ENCODE results near the gene ETFA.

The ETFA gene

DNA sequence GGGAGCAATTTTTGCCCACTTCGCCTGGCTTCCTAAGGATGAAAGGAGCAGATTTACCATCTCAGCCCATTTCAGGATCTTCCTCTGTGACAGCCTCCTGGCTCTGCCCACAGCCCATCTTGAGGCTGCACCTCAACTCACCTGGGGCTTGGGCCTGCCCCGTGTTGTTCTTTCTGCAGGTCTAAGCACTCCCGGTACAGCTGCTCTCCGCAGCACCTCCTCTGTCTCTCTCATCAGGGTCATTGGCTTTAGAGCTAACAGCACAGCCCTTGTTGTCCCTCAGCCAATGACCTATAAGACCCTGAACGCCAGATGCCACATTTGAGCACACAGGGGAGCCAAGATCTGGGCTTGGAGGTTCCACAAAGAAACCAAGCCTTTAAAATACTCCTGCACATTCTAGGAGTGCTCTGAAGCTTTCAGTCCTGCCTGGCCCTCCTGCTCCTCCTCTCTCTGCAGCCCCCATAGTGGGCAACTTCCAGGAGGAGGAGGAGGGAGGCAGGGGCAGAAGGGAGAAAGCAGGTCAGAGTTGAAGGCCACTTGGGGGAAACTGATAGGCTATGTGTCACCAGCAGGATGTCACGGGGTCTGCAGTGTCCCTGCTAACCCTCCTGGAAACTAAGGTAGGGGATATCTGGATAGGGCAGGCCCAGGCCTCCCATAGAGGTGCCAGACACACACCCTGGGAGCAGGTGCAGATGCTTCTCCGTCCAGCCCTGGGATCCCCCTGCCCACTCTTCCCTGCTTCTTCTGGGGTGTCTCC lies 115.6 kb downstream of the ETFA start:
- no peak for DNase-seq (ENCODE audit: low read depth)

DNA sequence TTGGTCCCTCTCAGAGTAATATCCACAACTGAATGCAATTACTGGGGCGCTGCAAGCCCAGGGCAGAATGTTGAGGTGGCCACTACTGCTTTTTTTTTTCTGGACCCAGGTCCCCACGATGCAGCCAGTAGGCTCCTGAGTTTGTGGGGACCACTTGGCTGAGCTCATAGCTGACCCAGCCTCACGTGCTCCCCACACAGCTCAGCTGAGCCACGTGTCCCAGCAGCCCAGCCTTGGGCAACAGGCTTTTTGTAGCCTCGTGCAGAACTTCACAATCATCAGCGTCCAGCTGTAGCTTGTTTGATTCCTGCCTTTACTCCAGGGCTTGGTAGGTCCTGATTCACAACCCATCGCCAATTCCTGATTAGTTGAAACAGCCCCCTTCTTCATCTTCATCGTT lies 117.3 kb downstream of the ETFA start:
- no peak for DNase-seq (ENCODE audit: low read depth)

DNA sequence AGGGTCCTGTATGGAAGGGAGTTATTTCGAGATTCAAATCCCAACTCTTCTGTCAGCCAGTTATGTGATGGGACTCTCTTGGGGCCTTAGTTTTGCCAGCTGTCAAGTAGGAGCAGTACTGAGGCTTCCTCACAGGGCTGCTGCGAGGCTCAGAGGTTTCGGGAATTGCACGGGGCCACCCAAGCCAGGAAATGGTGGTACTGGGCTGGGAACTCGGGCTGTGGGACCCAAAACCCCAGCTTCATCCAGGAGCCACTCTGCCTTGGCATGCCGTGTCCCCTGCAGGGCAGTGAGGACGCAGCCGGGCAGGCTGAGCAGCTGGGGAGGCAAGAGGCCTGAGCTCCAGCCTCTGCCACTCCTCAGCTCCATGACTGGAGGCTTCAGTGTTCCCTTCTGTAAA lies 118.6 kb downstream of the ETFA start:
- DNase-seq (ENCODE audit: low read depth) = no peak

DNA sequence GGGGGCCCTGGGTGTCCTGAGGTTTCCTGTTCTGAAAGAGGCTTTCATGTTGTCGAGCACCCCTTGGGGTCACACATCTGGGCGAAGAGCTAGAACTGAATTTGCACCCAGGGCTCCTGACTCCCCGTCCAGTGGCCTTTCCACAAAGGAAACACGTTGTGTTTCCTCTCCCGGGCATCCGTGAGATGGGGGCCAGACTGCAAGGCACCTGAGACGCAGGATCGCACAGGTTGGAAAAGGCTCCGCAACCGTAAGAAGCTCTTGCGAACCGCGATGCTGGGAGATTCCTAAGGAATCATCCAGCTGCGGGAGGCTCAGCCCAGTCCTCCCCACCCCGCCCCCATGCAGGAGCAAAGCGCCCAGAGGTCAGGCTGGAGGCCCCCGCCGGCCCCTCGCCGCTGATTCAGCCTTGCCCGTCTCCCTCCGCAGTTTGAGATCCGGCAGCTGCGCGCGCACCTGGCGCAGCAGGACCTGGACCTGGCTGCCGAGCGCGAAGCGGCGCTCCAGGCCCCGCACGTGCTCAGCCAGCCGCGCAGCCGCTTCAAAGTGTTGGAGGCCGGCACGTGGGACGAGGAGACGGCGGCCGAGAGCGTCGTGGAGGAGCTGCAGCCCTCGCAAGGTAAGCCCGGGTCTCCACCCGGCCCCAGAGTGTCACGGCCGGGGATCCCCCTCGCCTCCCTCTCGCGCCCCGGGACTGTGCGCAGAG lies 119.6 kb downstream of the ETFA start:
- no peak for DNase-seq (ENCODE audit: low read depth)

DNA sequence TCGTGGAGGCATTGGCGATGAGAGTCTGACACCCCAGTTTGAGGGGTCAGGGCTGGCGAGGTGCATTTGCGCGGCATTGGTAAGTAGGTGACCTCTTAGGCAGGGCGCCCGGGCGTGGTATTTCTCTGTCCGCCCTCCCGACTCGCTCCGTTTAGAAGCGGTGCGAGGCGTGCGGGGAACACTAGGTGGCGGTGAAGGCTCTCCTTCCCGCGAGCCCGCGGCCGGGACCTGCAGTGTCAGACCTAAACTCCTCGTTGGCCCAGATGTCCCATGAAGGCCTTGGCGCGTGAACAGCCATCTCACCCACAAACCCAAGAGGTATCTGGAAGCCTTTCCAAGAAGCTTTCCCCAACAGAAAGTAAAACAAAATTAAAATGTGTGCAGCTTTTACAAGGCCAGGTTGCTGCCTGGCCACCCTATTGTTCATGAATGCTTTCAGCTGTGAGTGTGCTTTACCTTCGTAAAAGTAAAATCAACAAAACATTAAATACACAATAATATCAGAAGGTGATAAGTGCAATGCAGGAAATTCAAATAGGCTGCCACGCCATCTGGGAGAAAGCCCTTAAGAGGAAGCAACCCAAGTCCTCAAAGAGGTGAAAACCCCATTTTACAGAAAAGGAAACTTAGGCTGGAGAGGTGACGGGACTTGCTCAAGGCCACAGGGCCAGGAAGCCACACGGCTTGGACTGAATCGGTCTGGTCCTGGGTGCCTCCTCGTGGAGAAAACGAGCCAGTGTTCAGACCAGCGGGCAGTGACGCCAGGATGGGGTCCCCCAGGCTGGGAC lies 120.3 kb downstream of the ETFA start:
- peak; percentile 72 for DNase-seq (ENCODE audit: low read depth)

DNA sequence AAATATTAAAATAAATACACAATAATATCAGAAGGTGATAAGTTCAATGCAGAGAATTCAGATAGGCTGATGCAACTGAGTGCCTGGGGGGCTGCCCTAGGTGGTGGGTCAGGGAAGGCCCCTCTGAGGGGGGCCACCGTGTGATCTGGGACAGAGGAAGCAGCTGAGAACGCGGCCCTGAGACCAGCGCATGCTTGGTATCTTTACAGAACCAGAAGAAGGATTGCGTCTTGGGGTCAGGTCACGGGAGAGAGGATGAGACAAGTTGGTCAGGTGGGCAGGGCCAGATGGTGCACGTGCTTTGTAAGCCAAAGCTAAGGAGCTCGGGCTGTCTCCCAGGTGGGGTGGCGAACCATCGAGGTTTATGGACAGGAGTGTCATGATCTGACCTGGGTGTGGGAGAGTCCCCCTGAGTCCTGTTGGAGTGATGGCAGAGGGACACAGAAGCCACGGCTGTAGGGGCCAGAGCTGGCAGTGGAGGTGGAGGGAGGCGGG lies 121.2 kb downstream of the ETFA start:
- no peak for DNase-seq (ENCODE audit: low read depth)

DNA sequence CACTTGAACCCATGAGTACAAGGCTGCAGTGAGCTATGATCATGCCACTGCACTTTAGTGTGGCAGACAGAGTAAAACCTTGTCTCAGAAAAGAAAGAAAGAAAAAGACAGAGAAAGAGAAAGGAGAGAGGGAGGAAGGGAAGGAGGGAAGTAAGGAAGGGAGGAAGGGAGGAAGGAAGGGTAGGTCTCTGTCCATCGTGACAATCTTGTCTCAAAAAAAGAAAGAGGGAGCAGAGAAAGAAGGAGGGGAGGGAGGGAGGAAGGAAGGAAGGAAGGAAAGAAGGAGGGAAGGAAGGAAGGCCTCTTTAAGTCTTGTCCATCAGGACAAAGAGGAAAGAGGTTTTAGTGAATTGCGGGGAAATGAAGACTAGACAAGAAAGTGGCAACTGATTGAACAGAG lies 122.2 kb downstream of the ETFA start:
- DNase-seq (ENCODE audit: low read depth) = no peak

DNA sequence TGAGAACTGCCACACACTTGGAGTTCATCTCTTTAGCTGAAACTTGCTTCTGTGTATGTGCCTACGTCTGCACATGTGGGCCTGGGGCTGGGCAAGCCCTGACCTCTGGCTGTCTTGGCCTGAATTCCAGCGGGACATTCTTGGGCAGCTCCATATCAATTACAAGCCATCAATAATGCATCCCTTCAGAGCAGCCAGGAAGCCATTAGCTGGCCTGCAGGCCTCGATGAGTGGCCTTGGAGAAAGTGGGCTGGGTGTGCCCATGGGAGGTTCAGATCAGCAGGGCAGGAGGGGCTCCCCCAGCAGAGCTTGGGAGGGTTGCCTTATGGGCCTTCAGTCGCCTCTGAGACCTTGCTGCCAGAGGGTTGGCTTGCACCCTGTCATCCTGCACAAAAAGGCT lies 124.1 kb downstream of the ETFA start:
- DNase-seq (ENCODE audit: low read depth) = no peak

DNA sequence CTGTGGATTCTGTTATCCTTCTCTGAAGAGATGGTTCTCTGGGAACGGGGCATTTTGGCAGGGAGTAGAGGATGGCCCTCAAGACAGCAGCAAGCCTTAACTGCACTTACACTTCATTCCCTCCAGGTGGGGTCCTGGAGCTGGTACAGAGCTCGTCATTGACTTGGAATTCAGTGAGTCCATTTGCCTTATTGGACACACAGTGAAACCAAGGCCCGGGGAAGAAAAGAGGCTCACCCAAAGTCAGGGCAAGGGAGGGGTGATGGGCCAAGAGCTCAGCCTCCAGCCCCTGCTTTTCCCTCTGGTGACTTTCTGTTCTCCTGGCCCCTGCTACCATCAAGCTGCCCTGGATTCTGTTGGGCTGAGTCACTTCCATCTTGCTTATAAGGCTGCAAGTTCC lies 125.6 kb downstream of the ETFA start:
- peak; percentile 85 for DNase-seq (ENCODE audit: low read depth)

DNA sequence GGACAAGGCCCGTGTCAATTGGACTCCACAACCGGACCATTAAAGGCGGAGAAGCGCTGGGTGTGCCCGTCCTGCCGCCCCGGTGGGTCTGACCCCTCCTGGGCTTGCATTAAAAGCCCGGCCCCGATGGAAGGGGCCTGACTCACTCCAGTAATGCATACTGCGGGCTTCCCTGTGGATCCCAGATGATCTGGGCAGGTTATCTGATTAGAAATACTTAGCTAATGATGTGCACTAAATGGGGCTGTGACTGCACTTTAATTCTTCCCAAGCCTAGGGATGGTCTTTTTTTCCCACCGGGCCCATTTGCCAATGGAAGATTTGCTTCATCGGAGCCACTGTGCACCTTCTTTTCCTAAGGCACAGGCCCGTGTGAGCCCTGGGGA lies 126.6 kb downstream of the ETFA start:
- DNase-seq (ENCODE audit: low read depth) = no peak

DNA sequence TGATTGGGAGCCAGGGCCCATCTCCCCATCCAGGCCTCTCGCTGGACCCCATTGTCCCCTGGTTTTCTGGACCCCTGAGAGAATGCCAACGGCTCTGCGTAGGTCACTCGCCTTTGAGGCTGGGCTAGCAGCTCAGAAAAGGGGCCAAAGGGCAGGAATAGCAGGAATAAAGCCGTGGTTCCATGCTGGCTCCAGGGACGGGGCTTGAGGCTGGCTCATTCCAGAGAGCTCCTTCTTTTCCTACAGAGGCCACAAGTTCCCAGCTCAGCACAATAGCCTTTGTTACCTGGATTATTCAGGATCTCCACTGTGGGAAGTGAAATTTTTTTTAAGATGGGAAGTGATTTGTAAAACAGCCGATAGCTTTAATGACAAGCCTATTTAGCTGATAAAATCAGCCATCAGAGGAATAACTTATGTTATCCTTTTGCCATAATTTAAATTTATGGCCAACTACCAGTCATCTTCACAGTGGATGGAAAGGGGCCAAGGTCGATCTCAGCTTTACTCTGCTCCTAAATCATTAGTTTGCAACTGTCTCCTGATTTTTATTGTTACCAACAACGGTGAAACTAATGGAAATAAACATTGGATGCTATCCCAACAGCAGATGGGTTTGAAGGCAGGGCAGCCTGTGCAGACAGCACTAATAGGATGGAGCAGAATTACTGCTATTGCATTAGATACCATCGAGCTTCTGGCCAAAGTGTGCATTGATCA lies 127.2 kb downstream of the ETFA start:
- DNase-seq (ENCODE audit: low read depth) = no peak

DNA sequence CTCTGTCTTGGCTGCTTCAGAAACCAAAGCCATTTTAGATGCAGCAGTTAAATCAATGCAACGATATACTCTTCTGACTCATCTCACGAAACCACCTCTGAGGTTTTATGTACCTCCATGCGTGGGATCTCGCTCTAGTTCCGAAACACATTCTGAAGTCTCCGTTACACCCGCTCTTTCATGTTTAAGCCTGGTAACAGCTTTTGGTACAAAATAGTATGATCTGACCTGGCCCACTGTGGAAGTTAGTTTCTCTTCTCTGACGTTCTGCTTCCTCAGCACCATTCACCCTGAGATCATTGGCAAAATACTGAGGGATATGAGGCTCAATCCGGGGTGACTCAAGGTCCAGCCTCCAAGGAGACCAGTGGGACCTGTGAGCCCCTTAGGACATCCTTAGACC lies 129.6 kb downstream of the ETFA start:
- no peak for DNase-seq (ENCODE audit: low read depth)

DNA sequence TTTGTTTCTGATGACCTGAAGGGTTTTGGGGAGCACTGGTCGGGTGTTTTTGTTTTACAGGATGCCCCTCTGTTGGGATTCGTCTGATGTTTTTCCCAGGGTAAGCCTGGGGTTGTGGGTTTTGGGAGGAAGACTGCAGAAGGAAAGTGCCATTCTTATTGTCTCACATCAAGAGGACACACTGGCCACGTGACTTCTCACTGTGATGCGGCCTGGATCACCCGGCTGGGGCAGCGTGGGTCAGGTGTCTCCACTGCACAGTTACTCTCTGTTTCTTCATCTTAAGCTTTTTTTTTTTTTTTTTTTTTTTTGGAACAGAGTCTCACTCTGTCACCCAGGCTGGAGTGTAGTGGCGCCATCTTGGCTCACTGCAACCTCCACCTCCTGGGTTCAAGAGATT lies 130.9 kb downstream of the ETFA start:
- no peak for DNase-seq (ENCODE audit: low read depth)

DNA sequence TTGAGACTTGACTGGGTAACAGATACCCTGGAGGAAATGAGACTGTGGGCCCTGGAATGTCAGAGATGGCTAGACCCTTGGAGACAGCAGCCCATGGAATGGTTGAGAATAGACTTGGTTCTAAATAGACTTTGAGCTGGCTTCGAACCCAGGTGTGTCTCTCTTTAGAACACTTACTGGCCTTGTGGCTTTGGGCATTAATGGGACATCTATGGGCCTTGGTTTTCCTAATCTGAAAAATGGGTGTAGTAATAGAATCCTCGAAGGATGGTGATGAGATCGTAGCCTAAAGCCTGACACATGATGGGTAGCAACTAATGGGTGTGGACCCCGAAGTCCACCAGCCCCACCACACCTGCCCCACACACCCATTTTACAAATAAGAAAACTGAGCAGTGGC lies 132.2 kb downstream of the ETFA start:
- no peak for DNase-seq (ENCODE audit: low read depth)

DNA sequence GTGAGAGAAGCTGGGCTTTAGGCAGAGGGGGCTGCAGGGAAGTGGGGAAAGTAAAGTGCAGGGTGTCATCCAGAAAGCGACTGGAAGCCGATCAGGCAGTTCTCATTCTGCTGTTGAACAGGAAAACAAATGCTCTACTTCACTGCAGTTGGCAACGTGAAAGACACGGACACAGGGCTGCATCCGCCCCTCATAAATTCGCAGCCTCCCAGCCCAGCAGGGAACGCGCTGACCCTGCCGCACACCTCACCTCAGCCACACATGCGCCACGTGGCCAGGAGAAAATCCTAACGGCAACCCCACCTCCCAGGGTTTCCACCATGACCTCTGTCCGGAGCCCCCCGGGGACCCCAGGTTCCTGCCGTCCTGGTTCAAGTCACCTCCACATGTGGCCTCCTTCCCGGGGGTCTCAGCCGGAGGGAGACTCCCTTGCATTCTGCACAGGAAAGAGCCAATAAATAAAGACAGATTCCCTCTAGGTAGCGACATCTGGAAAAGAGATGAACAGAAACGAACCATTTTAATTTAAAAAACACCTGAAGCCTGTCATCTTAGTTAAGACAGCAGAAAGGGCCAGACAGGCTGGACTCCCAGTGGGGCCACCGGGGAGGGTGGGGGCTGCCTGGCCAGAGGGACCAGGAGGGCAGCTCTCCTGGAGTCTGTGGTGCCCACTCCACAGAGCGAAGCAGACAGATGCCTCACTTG lies 132.8 kb downstream of the ETFA start:
- no peak for DNase-seq (ENCODE audit: low read depth)

DNA sequence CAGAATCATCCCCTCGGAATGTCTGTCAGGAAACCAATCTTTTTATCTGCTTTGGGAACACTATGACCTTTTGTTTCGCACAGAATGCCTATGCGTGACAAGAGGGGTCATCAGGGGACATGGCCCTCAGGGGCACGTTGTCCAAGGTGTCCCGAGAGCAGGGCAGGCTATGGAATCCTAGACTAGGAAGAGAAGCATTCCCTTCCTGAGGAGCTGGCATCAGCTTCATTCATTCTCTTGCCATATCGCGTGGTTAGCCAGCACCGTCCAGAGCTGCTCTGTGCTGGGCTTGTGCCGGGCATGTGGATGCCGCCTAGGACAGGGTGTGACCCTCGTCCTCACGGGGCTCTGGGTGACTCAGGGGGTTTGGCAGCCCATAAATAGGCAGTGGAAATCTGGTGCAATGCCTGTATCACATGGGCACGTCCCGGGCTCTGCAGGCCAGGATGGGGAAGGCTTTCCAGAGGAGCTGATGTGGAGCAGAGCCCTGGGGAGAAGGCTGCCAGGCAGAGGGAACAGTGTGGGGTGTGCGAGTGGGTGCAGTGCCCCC lies 133.7 kb downstream of the ETFA start:
- DNase-seq (ENCODE audit: low read depth) = peak; percentile 27

DNA sequence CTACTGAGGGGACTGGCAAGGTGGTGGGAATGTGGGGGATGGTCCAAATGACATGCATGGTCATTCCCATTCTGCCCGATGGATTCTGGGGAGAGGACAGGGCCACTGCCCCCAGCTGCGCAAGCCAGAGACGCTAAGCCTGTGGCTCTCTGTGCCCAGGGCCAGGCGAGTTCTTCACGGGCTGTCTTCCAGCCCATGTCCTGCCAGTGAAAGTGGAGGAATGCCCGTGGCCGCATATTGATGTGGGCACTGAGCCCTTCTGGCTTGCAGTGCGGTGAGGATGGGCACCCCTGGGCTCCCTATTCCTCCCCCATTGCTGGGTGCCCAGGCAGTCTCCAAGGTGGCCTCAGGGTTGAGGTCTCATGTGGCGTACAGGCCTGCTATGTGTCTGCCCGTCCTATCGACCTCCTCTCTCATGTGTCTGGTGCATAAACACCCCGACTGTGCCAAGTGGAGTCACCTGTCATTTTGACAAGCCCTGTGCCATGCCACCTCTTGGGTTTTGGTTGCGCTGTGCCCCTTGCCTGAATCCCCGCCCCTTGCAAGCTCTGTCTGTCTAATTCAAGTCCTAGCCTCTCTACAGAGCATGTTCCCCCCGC lies 134.7 kb downstream of the ETFA start:
- DNase-seq (ENCODE audit: low read depth) = no peak

DNA sequence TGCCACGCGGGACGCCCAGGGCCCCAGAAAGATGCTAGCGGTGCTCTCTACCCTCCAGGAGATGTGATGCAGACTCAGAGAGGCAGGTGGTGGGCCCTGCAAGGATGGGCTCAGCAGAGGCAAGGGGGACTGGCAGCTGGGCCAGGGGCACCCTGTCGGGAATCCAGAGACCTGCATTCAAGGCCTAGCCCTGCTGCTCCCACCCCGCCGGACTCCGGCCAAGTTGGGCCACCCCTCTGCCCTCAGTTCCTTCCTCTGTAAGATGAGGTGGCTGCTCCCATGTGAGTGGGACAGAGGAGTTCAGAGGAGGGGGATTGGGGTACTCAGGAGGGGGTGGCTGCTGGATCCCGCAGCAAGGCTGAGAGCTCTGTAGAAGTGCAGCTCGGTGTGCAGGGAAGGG lies 135.2 kb downstream of the ETFA start:
- DNase-seq (ENCODE audit: low read depth) = no peak

DNA sequence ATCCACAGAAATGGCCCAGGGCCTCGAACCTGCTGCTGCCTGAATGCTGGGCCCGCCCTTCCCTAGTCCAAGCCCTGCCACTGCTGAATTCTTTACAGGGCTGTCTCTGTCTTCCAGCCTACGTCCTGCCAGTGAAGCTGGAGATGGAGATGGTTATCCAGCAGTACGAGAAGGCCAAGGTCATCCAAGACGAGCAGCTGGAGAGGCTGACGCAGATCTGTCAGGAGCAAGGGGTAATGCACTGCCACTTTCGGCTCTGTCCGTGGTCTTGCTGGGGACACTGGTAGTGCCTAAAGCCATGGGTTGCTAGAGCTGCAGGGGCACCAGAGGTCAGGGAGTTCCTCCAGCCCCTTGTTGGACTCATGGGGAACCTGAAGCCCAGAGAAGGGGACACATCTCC lies 135.8 kb downstream of the ETFA start:
- no peak for DNase-seq (ENCODE audit: low read depth)

DNA sequence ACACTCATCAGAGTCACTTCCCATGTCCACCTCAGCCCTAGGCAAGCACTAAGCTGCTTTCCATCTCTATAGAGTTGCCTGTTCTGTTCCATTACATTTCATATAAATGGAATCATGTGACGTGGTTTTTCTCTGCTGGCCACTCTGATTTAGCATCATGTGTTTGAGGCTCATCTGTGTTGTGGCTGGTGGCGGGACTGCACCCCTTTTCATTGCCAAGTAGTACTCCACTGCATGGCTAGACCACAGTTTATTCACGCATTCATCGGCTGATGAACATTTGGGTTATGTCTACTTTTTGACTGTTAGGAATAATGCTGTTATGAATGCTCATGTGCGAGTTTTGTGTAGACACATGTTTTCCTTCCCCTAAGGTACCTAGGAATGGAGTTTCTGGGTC lies 136.6 kb downstream of the ETFA start:
- DNase-seq (ENCODE audit: low read depth) = no peak

DNA sequence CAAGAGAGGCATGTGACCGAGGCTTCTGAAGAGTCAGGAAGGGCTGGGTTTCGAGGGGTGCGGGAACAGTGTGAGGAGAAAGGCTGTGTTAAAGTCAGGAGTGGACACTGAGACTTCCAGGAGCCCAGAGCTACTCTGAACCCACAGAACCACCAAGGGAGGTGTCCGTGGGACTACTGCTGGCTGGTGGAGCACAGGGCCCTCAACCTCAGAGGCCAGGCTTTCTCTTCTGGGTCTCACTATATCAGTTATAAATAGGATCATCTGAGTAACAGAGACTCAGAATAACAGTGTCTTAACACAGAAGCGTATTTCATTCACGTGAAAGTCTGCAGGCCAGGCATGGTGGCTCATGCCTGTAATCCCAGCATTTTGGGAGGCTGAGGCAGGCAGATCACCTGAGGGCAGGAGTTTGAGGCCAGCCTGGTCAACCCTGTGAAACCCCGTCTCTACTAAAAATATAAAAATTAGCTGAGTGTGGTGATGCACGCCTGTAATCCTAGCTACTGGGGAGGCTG lies 137.9 kb downstream of the ETFA start:
- DNase-seq (ENCODE audit: low read depth) = no peak
